Measurements from ENCODE around the gene HSPA1B.
A peak's percentile ranks its signal among the peaks of the same experiment; 100 is the strongest.
"Not testable (repeated sequence)": the region's sequence is repeated elsewhere in the genome, so short reads cannot be mapped to it uniquely, and the experiment has no call there.

The HSPA1B gene

DNA sequence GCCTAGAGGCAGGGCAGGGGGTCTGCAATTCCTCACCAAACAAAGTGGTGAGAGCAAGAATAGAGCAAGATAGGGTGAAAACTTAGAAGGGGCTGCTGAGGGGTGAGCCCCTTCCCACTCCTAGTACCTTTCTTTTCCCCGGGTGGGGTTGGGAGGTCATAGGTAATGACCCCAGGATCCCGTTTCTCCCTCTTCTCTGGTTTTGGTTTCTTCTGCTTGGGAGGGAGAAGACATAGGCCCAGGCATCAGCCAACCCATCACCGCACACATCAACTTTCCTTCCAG, 35.5 kb upstream of the HSPA1B start:
- TF ChIP-seq, protein P1, sequence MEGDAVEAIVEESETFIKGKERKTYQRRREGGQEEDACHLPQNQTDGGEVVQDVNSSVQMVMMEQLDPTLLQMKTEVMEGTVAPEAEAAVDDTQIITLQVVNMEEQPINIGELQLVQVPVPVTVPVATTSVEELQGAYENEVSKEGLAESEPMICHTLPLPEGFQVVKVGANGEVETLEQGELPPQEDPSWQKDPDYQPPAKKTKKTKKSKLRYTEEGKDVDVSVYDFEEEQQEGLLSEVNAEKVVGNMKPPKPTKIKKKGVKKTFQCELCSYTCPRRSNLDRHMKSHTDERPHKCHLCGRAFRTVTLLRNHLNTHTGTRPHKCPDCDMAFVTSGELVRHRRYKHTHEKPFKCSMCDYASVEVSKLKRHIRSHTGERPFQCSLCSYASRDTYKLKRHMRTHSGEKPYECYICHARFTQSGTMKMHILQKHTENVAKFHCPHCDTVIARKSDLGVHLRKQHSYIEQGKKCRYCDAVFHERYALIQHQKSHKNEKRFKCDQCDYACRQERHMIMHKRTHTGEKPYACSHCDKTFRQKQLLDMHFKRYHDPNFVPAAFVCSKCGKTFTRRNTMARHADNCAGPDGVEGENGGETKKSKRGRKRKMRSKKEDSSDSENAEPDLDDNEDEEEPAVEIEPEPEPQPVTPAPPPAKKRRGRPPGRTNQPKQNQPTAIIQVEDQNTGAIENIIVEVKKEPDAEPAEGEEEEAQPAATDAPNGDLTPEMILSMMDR (IDR thresholded peaks at IDR 0.05): no peak
- Mint-ChIP-seq H3K9me3 (no peaks in the 10 kb centered on the region), H3K27me3 (ENCODE audit: low read depth, poor library complexity) (no peaks in the 10 kb centered on the region)

DNA sequence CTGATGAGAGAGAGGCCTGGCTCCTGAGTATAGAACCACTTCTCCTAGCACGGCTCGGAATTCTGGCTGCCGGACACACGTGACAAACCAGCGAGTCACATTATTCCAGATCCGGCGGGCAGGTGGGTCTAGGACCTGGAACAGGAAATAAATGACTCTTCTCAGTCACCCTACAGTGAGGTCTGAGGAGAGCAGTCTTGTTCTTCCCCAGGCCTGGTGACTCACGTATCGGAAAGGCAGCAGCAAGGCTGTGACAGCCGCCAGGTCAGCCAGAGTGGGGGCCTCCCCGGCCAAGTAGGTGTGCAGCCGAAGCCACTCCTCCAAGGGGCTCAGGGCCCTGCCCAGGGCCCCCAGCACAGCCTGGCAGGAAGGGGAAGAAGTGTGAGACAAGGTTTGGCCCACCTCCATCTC, 34.8 kb upstream of the HSPA1B start:
- TF ChIP-seq, protein P1 (IDR thresholded peaks at IDR 0.05): no peak
- no peak overlapping the region for H3K4me3 Mint-ChIP-seq
- H3K27ac Mint-ChIP-seq: no peak overlapping the region
- H3K4me1 Mint-ChIP-seq: peaks cover 48% of the 10 kb centered on the region
- no peaks in the 10 kb centered on the region for H3K27me3 Mint-ChIP-seq (ENCODE audit: low read depth, poor library complexity)
- DNase-seq: no peak
- H3K9me3 Mint-ChIP-seq: no peaks in the 10 kb centered on the region
- H3K36me3 Mint-ChIP-seq (ENCODE audit: low read depth): peaks cover 48% of the 10 kb centered on the region

More for the DNA sequence above, 35.5 kb upstream of the HSPA1B start:
- H3K36me3 Mint-ChIP-seq (ENCODE audit: low read depth): peaks cover 42% of the 10 kb centered on the region
- no peak for DNase-seq
- peak overlapping the region; percentile 33 for H3K27ac Mint-ChIP-seq
- H3K4me1 Mint-ChIP-seq: peaks cover 48% of the 10 kb centered on the region
- H3K4me3 Mint-ChIP-seq: no peak overlapping the region

DNA sequence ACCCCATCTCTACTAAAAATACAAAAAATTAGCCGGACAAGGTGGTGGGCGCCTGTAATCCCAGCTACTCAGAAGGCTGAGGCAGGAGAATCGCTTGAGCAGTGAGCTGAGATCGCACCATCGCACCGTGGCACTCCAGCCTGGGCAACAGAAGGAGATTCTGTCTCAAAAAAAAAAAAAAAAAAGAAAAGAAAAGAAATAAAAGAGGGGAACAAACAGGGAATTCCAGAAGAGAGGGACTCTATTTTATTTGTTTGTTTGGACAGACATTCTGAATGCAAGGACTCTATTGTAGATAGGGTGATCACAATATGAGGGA, 33.7 kb upstream of the HSPA1B start:
- not testable (repeated sequence) for H3K9me3 Mint-ChIP-seq; H3K27me3 Mint-ChIP-seq (ENCODE audit: low read depth, poor library complexity); DNase-seq; H3K27ac Mint-ChIP-seq
- Mint-ChIP-seq H3K4me1 (peaks cover 48% of the 10 kb centered on the region), H3K36me3 (ENCODE audit: low read depth) (peaks cover 42% of the 10 kb centered on the region), H3K4me3 (peak overlapping the region; percentile 98)

DNA sequence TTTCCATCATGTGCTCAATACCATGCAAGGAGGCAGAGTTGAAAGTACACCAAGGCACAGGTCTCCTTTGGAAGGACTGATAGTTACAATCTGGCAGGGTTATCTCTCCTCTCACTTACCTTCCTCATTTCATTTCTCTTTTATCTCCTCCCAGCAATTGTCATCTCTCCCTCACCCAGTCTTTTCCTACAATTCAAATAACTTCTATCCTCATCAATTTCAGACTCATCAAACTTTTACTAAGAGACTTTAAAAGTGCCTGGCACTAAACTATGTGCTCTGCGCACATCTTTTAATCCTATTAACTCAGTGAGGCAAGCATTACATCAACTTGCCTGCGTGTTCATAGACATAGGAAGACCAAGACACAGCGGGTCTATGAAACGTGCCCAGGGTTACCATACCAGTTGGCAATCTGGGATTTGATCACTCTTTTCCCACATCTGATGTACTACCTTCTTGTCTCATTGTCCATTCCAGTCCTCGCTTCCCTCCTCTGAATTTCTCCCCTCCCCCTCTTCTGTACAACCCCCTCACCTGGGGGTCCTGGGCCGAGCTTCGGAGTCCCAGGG, 33.2 kb upstream of the HSPA1B start:
- no peaks in the 10 kb centered on the region for H3K27me3 Mint-ChIP-seq (ENCODE audit: low read depth, poor library complexity)
- peak overlapping the region; percentile 98 for H3K4me3 Mint-ChIP-seq
- H3K9me3 Mint-ChIP-seq: no peaks in the 10 kb centered on the region
- H3K36me3 Mint-ChIP-seq (ENCODE audit: low read depth): peaks cover 37% of the 10 kb centered on the region
- no peak for DNase-seq
- peak overlapping the region; percentile 75 for H3K27ac Mint-ChIP-seq
- TF ChIP-seq, protein P1 (IDR thresholded peaks at IDR 0.05): no peak
- H3K4me1 Mint-ChIP-seq: peaks cover 48% of the 10 kb centered on the region

DNA sequence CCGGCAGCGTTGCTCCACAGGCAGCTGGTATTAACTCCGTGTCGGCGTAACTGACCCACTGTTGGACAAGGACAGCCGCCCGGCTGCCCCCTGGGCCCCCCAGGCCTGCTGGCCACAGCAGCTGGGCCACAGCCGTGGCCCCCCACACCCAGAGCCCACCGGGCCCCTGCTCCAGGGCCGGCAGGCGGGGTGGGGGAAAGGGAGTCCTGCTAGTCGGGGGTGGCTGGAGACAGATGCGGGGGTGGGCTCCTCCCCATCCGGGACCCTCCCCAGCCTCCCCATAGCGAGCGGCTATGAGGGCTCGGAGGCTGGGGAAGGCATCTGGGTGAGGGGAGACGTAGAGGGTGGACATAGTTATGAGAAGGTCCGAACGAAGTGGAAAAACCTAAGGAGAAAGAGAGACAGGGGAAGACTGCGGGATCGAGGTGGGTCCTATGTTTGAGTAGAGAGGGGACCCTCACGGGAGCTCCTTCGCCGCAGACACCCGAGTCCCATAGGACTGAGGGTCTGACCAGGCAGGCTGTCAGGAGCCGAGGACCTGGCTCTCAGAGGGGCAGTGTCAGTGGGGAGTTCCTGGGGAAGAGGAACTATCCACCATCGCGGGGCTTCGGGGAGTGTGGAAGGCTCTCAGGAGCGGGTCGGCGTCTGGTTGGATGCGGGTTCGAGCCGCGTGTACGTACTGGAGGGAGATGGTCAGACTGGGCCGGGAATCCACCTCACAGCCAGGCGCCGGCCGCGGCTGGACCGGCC, 32.5 kb upstream of the HSPA1B start:
- Mint-ChIP-seq H3K4me3 (peak overlapping the region; percentile 98), H3K4me1 (peaks cover 48% of the 10 kb centered on the region), H3K27me3 (ENCODE audit: low read depth, poor library complexity) (no peaks in the 10 kb centered on the region), H3K27ac (peak overlapping the region; percentile 100), H3K9me3 (no peaks in the 10 kb centered on the region), H3K36me3 (ENCODE audit: low read depth) (peaks cover 31% of the 10 kb centered on the region)
- DNase-seq: peak; percentile 42
- TF ChIP-seq, protein P1 (IDR thresholded peaks at IDR 0.05): no peak

DNA sequence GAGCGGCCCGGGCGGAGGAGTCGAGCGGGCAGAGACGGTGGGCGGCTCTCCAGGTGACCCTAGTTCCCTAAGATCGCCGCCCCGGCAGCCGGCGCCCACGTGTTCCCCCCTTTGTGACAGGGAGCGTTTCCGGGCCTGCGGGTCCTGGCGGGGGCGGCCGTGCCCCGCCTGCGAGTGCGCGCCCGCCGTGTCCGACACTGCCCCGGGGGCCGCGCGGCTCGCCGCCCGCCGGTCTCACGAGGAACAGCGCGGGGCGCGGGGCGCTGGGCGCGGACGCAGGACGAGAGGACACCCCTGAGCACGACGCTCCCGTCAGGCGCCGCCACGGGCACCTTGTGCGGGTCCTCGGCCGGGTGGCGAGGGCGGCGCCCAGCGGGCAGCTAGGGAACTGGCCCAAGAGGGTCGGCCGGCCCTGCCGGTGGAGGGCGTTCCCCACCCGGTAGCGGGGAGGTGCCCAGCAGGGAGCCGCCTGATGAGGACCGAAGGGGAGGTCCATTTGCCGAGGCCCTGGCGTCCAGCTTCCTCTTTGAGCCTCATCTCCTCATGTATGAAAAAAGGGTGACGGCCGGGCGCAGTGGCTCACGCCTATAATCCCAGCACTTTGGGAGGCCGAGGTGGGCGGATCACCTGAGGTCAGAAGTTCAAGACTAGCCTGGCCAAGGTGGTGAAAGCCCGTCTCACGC, 31.8 kb upstream of the HSPA1B start, which contains the start of gene VARS1:
Gene VARS1 (minus strand): TSS at position 137 of the 683 bp plus-strand sequence. CDS start 535 bp downstream, outside the sequence.
- TF ChIP-seq, protein P1 (IDR thresholded peaks at IDR 0.05): peak; percentile 65
- H3K4me1 Mint-ChIP-seq: peaks cover 44% of the 10 kb centered on the region
- H3K27me3 Mint-ChIP-seq (ENCODE audit: low read depth, poor library complexity): no peaks in the 10 kb centered on the region
- peaks cover 25% of the 10 kb centered on the region for H3K36me3 Mint-ChIP-seq (ENCODE audit: low read depth)
- peak; percentile 90 for DNase-seq
- H3K27ac Mint-ChIP-seq: peak within 1 kb of the TSS; percentile 100
- no peaks in the 10 kb centered on the region for H3K9me3 Mint-ChIP-seq
- H3K4me3 Mint-ChIP-seq: peak within 1 kb of the TSS; percentile 98

All from nephron progenitor cell (in vitro differentiated cells).